ENCODE results near the gene BAHCC1.
A peak's percentile ranks its signal among the peaks of the same experiment; 100 is the strongest.
"Not testable (repeated sequence)": the region's sequence is repeated elsewhere in the genome, so short reads cannot be mapped to it uniquely, and the experiment has no call there.

The BAHCC1 gene

GRCh38 chr17:81354252-81354953 is 40.9 kb upstream of the BAHCC1 start:
- no peaks in the 10 kb centered on the region for H3K79me2 ChIP-seq (ENCODE audit: control insufficient read depth, insufficient read depth, low read length, unreplicated experiment)
- H3K27ac ChIP-seq (ENCODE audit: low read depth, low read length), result no peak overlapping the region
- H3K27me3 ChIP-seq (ENCODE audit: insufficient read depth, low read length), result no peaks in the 10 kb centered on the region

DNA sequence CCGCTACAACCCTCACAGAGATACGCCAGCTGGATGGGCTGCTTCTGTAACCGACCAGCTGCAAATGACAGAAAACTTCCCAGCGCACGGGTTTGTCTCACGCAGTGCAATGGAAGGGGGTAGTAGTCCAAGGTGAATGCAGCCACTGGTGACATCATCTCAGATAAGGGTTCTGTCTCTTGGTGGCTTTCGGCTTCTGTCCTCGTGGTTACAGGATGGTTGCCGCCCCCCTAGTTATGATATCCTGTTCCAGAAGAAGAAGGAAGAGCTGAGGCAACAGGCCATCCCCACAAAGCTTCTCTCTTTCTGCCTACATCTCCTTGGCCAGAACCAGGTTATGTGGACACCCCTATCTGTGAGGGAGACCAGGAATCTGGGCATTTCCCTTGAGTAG is 40.3 kb upstream of the BAHCC1 start:
- Histone ChIP-seq H3K27me3 (ENCODE audit: insufficient read depth, low read length) (no peaks in the 10 kb centered on the region), H3K79me2 (ENCODE audit: control insufficient read depth, insufficient read depth, low read length, unreplicated experiment) (no peaks in the 10 kb centered on the region), H2AFZ (ENCODE audit: low read length, unreplicated experiment) (no peak overlapping the region), H3K4me1 (ENCODE audit: control insufficient read depth, insufficient read depth, low read length, unreplicated experiment) (no peaks in the 10 kb centered on the region), H3K27ac (ENCODE audit: low read depth, low read length) (no peak overlapping the region), H3K4me3 (ENCODE audit: low read depth, low read length) (no peak overlapping the region), H3K36me3 (ENCODE audit: insufficient read depth, low read length) (no peaks in the 10 kb centered on the region)

More at GRCh38 chr17:81354252-81354953, 40.9 kb upstream of the BAHCC1 start:
- H3K4me1 ChIP-seq (ENCODE audit: control insufficient read depth, insufficient read depth, low read length, unreplicated experiment), result no peaks in the 10 kb centered on the region
- no peaks in the 10 kb centered on the region for H3K36me3 ChIP-seq (ENCODE audit: insufficient read depth, low read length)
- H3K4me3 ChIP-seq (ENCODE audit: low read depth, low read length), result no peak overlapping the region
- H2AFZ ChIP-seq (ENCODE audit: low read length, unreplicated experiment), result no peak overlapping the region

DNA sequence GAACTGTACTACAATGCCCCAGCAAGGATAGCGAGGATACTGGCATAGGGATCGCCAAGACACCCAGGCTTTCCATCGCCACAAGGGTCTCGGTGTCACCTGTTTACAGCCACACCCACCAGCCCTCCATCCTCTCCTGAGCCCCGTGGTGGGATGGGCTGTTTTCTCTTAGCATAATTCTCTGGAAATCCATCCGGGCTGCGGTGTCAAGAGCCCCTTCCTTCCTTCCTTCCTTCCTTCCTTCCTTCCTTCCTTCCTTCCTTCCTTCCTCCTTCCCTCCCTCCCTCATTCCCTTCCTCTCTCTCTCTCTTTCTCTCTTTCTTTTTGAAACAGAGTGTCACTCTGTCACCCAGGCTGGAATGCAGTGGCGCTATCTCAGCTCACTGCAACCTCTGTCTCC is 36.0 kb upstream of the BAHCC1 start:
- Histone ChIP-seq H3K79me2 (ENCODE audit: control insufficient read depth, insufficient read depth, low read length, unreplicated experiment) (no peaks in the 10 kb centered on the region), H3K36me3 (ENCODE audit: insufficient read depth, low read length) (no peaks in the 10 kb centered on the region), H3K27me3 (ENCODE audit: insufficient read depth, low read length) (no peaks in the 10 kb centered on the region), H3K27ac (ENCODE audit: low read depth, low read length) (no peak overlapping the region), H2AFZ (ENCODE audit: low read length, unreplicated experiment) (no peak overlapping the region), H3K4me1 (ENCODE audit: control insufficient read depth, insufficient read depth, low read length, unreplicated experiment) (peaks cover 6% of the 10 kb centered on the region), H3K4me3 (ENCODE audit: low read depth, low read length) (no peak overlapping the region)

GRCh38 chr17:81362001-81362400 is 33.3 kb upstream of the BAHCC1 start:
- H3K4me1 ChIP-seq (ENCODE audit: control insufficient read depth, insufficient read depth, low read length, unreplicated experiment); H3K27ac ChIP-seq (ENCODE audit: low read depth, low read length); H3K79me2 ChIP-seq (ENCODE audit: control insufficient read depth, insufficient read depth, low read length, unreplicated experiment): not testable (repeated sequence)

GRCh38 chr17:81364278-81365147 is 30.7 kb upstream of the BAHCC1 start:
- Histone ChIP-seq H3K4me1 (ENCODE audit: control insufficient read depth, insufficient read depth, low read length, unreplicated experiment) (peaks cover 6% of the 10 kb centered on the region), H3K4me3 (ENCODE audit: low read depth, low read length) (peak overlapping the region; percentile 67), H3K27ac (ENCODE audit: low read depth, low read length) (no peak overlapping the region), H3K36me3 (ENCODE audit: insufficient read depth, low read length) (no peaks in the 10 kb centered on the region), H3K79me2 (ENCODE audit: control insufficient read depth, insufficient read depth, low read length, unreplicated experiment) (no peaks in the 10 kb centered on the region), H3K27me3 (ENCODE audit: insufficient read depth, low read length) (no peaks in the 10 kb centered on the region), H2AFZ (ENCODE audit: low read length, unreplicated experiment) (no peak overlapping the region)

More at GRCh38 chr17:81362001-81362400, 33.3 kb upstream of the BAHCC1 start:
- H3K4me3 ChIP-seq (ENCODE audit: low read depth, low read length); H3K27me3 ChIP-seq (ENCODE audit: insufficient read depth, low read length); H2AFZ ChIP-seq (ENCODE audit: low read length, unreplicated experiment); H3K36me3 ChIP-seq (ENCODE audit: insufficient read depth, low read length): not testable (repeated sequence)

DNA sequence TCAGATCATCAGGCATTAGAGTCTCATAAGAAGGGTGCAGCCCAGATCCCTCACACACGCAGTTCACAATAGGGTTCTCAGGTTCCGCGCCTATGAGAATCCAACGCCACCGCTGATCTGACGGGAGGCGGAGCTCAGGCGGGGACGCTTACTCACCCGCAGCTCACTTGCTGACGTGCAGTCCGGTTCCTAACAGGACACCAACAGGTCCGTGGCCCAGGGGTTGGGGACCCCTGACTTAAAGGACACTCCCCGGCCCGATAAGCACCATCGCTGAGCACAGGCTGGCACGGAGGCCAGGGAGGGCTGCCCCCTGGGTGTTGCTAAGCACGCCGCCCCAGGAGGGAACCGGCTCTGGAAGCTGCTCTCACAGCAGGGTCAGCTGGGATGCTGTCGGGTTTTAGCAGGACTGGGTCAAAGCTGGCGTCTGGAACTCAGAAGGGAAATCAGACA is 30.1 kb upstream of the BAHCC1 start:
- Histone ChIP-seq H3K27me3 (ENCODE audit: insufficient read depth, low read length) (no peaks in the 10 kb centered on the region), H3K4me1 (ENCODE audit: control insufficient read depth, insufficient read depth, low read length, unreplicated experiment) (peaks cover 6% of the 10 kb centered on the region), H2AFZ (ENCODE audit: low read length, unreplicated experiment) (peak overlapping the region; percentile 62), H3K4me3 (ENCODE audit: low read depth, low read length) (peak overlapping the region; percentile 67), H3K27ac (ENCODE audit: low read depth, low read length) (no peak overlapping the region), H3K36me3 (ENCODE audit: insufficient read depth, low read length) (no peaks in the 10 kb centered on the region), H3K79me2 (ENCODE audit: control insufficient read depth, insufficient read depth, low read length, unreplicated experiment) (no peaks in the 10 kb centered on the region)

- Histone ChIP-seq H3K36me3 (ENCODE audit: insufficient read depth, low read length) (no peaks in the 10 kb centered on the region), H3K27ac (ENCODE audit: low read depth, low read length) (no peak overlapping the region), H3K79me2 (ENCODE audit: control insufficient read depth, insufficient read depth, low read length, unreplicated experiment) (no peaks in the 10 kb centered on the region), H2AFZ (ENCODE audit: low read length, unreplicated experiment) (peak overlapping the region; percentile 62), H3K4me3 (ENCODE audit: low read depth, low read length) (no peak overlapping the region), H3K4me1 (ENCODE audit: control insufficient read depth, insufficient read depth, low read length, unreplicated experiment) (no peaks in the 10 kb centered on the region), H3K27me3 (ENCODE audit: insufficient read depth, low read length) (no peaks in the 10 kb centered on the region)
Observed at GRCh38 chr17:81365601-81366585, 29.4 kb upstream of the BAHCC1 start.

- no peaks in the 10 kb centered on the region for H3K4me1 ChIP-seq (ENCODE audit: control insufficient read depth, insufficient read depth, low read length, unreplicated experiment)
- H3K27me3 ChIP-seq (ENCODE audit: insufficient read depth, low read length), result no peaks in the 10 kb centered on the region
- H3K4me3 ChIP-seq (ENCODE audit: low read depth, low read length), result no peak overlapping the region
- H2AFZ ChIP-seq (ENCODE audit: low read length, unreplicated experiment), result no peak overlapping the region
- no peaks in the 10 kb centered on the region for H3K79me2 ChIP-seq (ENCODE audit: control insufficient read depth, insufficient read depth, low read length, unreplicated experiment)
- no peaks in the 10 kb centered on the region for H3K36me3 ChIP-seq (ENCODE audit: insufficient read depth, low read length)
- H3K27ac ChIP-seq (ENCODE audit: low read depth, low read length), result no peak overlapping the region
Observed at GRCh38 chr17:81366648-81367047, 28.6 kb upstream of the BAHCC1 start.

- Histone ChIP-seq H2AFZ (ENCODE audit: low read length, unreplicated experiment) (no peak overlapping the region), H3K27me3 (ENCODE audit: insufficient read depth, low read length) (no peaks in the 10 kb centered on the region), H3K4me1 (ENCODE audit: control insufficient read depth, insufficient read depth, low read length, unreplicated experiment) (no peaks in the 10 kb centered on the region), H3K79me2 (ENCODE audit: control insufficient read depth, insufficient read depth, low read length, unreplicated experiment) (no peaks in the 10 kb centered on the region), H3K4me3 (ENCODE audit: low read depth, low read length) (no peak overlapping the region), H3K36me3 (ENCODE audit: insufficient read depth, low read length) (no peaks in the 10 kb centered on the region), H3K27ac (ENCODE audit: low read depth, low read length) (no peak overlapping the region)
Observed at GRCh38 chr17:81367171-81367570, 28.1 kb upstream of the BAHCC1 start.
